ENCODE data around the gene TRAF6.
"Not testable (repeated sequence)": the region's sequence is repeated elsewhere in the genome, so short reads cannot be mapped to it uniquely, and the experiment has no call there.

TRAF6 gene

DNA sequence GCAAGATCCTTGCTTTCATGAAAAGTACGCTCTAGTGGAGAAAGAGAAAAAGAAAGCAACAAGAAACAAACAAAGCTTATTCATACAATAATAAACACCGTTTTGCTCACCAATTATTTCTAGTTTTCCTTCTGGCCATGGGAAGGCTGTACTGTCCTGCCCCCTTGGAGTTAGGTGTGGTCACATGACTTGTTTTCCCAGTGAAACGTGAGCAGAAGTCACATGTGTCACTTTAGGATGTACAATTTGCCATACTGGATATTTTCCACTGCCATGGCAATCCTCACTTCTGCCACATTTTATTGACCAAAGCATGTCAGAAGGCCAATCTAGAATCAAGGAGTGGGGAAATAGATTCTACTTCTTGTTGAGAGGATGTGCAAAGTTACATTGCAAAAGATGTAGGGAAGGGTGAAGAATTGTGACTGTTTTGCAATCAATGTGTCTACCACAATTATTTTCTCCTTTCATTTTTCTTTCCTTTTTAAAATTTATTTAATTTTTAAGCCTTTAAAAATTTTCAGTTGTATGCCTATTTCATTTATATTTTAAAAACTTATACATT lies 24.3 kb upstream of the TRAF6 start:
- H3K4me3 ChIP-seq (replicated peaks; ENCODE audit: low read depth, low read length), result no peak overlapping the region
- DNase-seq (ENCODE audit: extremely low read depth, low read depth), result no peak
- TF ChIP-seq, protein P1, sequence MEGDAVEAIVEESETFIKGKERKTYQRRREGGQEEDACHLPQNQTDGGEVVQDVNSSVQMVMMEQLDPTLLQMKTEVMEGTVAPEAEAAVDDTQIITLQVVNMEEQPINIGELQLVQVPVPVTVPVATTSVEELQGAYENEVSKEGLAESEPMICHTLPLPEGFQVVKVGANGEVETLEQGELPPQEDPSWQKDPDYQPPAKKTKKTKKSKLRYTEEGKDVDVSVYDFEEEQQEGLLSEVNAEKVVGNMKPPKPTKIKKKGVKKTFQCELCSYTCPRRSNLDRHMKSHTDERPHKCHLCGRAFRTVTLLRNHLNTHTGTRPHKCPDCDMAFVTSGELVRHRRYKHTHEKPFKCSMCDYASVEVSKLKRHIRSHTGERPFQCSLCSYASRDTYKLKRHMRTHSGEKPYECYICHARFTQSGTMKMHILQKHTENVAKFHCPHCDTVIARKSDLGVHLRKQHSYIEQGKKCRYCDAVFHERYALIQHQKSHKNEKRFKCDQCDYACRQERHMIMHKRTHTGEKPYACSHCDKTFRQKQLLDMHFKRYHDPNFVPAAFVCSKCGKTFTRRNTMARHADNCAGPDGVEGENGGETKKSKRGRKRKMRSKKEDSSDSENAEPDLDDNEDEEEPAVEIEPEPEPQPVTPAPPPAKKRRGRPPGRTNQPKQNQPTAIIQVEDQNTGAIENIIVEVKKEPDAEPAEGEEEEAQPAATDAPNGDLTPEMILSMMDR (IDR thresholded peaks at IDR 0.05; ENCODE audit: low read depth, low read length, missing control alignments), result no peak

DNA sequence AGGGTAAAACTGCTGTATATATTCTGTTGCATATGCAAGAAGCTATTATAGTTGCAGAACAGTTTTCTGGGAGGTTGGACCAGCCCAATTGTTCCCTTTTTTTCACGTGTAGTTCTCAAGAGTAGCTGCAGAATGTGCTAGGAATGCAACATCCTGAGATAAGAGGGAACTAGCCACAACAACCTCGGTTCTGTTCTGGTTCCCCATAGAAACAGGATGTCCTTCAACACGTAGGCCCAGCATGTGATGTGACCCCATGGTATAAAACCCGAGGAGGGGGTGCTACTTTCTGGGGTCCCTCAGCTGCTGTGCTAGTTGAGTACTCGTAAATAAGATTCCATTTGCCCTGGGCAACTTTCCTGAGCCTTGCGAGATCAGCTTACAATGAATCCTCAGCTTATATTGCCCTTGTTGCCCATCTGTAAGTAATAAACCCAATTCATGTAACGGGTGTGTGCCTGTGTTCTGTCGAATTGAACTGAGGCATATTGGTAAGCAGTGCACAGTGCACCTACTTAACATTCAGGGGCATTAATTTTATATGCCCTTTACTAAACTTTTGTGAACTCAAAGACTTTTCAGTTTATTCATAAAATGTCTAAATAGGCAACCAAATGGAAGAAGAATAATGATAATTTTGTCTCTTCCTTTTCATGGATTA lies 23.0 kb upstream of the TRAF6 start:
- DNase-seq (ENCODE audit: extremely low read depth, low read depth), result no peak
- TF ChIP-seq, protein P1 (IDR thresholded peaks at IDR 0.05; ENCODE audit: low read depth, low read length, missing control alignments), result no peak
- H3K4me3 ChIP-seq (replicated peaks; ENCODE audit: low read depth, low read length), result no peak overlapping the region

DNA sequence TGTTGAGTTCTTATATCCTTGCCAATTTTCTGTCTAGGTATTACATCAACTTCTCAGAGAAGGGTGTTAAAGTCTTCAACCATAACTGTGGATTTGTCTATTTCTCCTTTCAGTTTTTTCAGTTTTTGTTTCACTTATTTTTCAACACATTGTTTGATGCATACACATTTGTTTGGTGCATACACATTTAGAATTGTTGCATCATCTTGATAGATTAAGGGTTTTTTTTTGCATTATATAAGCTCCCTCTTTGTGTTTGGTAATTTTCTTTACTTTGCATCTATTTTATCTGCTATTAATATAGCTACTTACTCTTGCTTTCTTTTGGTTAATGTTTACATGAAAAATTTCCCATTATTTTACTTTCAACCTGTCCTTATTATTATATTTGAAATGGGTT lies 20.8 kb upstream of the TRAF6 start:
- TF ChIP-seq, protein P1 (IDR thresholded peaks at IDR 0.05; ENCODE audit: low read depth, low read length, missing control alignments), result no peak
- no peak overlapping the region for H3K4me3 ChIP-seq (replicated peaks; ENCODE audit: low read depth, low read length)
- DNase-seq (ENCODE audit: extremely low read depth, low read depth), result no peak

DNA sequence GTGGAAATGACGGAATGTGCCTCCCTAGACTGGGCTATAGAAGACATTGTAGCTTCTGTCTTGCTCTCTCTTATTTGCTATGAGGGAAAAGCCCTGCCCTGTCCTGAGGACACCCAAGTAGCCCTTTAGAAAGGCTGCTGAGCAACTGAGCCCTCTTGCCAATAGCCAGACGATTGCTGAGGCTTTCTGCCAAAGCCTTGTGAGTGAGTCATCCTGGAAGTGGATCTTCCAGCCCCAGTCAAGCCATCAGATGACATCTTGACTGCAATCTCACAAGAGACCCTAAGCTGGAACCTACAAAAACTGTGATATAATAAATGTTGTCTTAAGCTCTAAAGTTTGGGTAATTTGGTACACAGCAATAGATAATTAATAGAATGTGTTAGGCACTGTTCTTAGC lies 3.9 kb upstream of the TRAF6 start:
- TF ChIP-seq, protein P1 (IDR thresholded peaks at IDR 0.05; ENCODE audit: low read depth, low read length, missing control alignments), result no peak
- DNase-seq (ENCODE audit: extremely low read depth, low read depth), result no peak
- no peak overlapping the region for H3K4me3 ChIP-seq (replicated peaks; ENCODE audit: low read depth, low read length)

DNA sequence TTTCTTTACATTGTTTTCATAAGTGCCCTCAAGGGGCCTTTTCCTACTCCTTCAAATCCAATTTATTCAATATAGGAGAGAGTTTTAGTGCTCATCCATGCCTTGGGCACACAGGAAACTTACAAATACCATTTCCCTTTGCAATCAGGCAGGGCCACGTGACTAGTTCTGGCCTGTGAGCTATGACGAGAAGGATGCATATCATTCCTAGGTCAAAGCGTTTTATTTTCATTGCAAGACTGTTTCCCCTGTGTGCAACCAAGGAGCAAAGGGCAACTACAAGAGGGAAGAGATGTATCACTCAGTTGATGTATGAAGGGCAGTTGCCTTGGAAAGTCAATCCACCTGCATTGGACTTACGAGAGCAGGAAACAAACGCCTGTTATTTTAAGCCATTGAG lies 1.9 kb upstream of the TRAF6 start:
- no peak overlapping the region for H3K4me3 ChIP-seq (replicated peaks; ENCODE audit: low read depth, low read length)
- no peak for DNase-seq (ENCODE audit: extremely low read depth, low read depth)
- TF ChIP-seq, protein P1 (IDR thresholded peaks at IDR 0.05; ENCODE audit: low read depth, low read length, missing control alignments), result no peak

DNA sequence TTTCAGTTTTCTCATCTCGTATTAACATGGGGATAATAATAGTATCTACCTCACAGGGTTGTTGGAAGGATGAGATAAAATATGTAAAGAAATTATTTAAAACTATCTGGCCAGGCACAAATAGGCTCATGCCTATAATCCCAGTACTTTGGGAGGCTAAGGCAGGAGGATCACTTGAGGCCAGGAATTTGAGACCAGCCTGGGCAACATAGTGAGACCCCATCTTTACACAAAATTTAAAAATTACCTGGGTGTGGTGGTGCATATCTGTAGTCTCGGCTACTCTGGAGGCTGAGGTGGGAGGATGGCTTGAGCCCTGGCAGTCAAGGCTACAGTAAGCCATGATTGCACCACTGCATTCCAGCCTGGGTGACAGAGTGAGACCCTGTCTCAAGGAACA lies 990 bp upstream of the TRAF6 start:
- not testable (repeated sequence) for H3K4me3 ChIP-seq (replicated peaks; ENCODE audit: low read depth, low read length); DNase-seq (ENCODE audit: extremely low read depth, low read depth)

DNA sequence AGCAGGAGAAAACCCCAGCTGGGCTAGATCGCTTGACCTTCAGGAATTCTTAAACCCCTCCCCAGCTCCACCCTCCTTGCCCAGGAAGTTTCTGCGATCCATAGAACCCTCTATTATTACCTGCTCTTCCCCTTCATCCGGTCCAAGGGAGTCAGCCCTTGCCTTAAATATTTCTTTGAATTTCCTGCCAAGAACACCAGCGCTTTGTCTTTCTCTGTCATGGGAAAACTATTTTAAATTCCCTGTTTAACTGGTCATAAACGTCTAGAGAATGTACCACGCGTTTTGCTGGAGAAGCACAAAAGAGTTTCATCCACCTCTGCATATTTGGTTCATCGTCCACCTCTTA lies 496 bp upstream of the TRAF6 start:
- no peak for DNase-seq (ENCODE audit: extremely low read depth, low read depth)
- peak overlapping the region; percentile 88 for H3K4me3 ChIP-seq (replicated peaks; ENCODE audit: low read depth, low read length)
- TF ChIP-seq, protein P1 (IDR thresholded peaks at IDR 0.05; ENCODE audit: low read depth, low read length, missing control alignments), result no peak
